GM19328 (cell line): ENCODE data around the gene TRPV2.
"Not testable (repeated sequence)": the region's sequence is repeated elsewhere in the genome, so short reads cannot be mapped to it uniquely, and the experiment has no call there.

Source experiments
- ATAC-seq: cut with Tn5 transposase; IDR thresholded peaks from one replicate; pipeline ENCODE4 v1.9.1; 2021; ENCODE audit warnings: mild to moderate bottlenecking, moderate library complexity; ENCODE audit not compliant: unreplicated experiment

Gene TRPV2

GRCh38 chr17:16415031-16415924, at the start of gene TRPV2:
TRPV2 (plus strand) TSS chr17:16415571; CDS start chr17:16417669, 2,098 bp downstream.
- no peak for ATAC-seq

GRCh38 chr17:16371742-16372141, 43.6 kb upstream of the TRPV2 start:
- no peak for ATAC-seq

GRCh38 chr17:16374146-16374938, 41.0 kb upstream of the TRPV2 start:
- ATAC-seq: no peak

- no peak for ATAC-seq
Measured at GRCh38 chr17:16377941-16378341, 37.4 kb upstream of the TRPV2 start.

GRCh38 chr17:16378636-16379282, 36.6 kb upstream of the TRPV2 start:
- ATAC-seq: no peak

GRCh38 chr17:16379654-16380053, 35.7 kb upstream of the TRPV2 start:
- no peak for ATAC-seq

- peak; percentile 95 for ATAC-seq
Measured at GRCh38 chr17:16380640-16381495, 34.5 kb upstream of the TRPV2 start, which contains the start of gene UBB. UBB (plus strand) TSS chr17:16381091; CDS start chr17:16381908, 817 bp downstream.

GRCh38 chr17:16381496-16381820, 33.9 kb upstream of the TRPV2 start:
- no peak for ATAC-seq

GRCh38 chr17:16383216-16383615, 32.2 kb upstream of the TRPV2 start:
- no peak for ATAC-seq

- no peak for ATAC-seq
Measured at GRCh38 chr17:16383772-16384287, 31.5 kb upstream of the TRPV2 start.

GRCh38 chr17:16384557-16384956, 30.8 kb upstream of the TRPV2 start:
- ATAC-seq: no peak

- ATAC-seq: not testable (repeated sequence)
Measured at GRCh38 chr17:16386126-16386507, 29.3 kb upstream of the TRPV2 start.

GRCh38 chr17:16391451-16391850, 23.9 kb upstream of the TRPV2 start:
- ATAC-seq: no peak

GRCh38 chr17:16392491-16392890, 22.9 kb upstream of the TRPV2 start:
- not testable (repeated sequence) for ATAC-seq

GRCh38 chr17:16395887-16396286, 19.5 kb upstream of the TRPV2 start:
- ATAC-seq: not testable (repeated sequence)

GRCh38 chr17:16396693-16397092, 18.7 kb upstream of the TRPV2 start:
- ATAC-seq: not testable (repeated sequence)

GRCh38 chr17:16398270-16399267, 16.8 kb upstream of the TRPV2 start:
- ATAC-seq: peak; percentile 70

- ATAC-seq: not testable (repeated sequence)
Measured at GRCh38 chr17:16403847-16404246, 11.5 kb upstream of the TRPV2 start.
